H9 (cell line): ENCODE measurements around the gene GRIP1. TPM values are rescaled to one million over a fixed set of nuclear protein-coding genes. Genes with fewer than 3 reads are reported as not detected.

Experiments used
- DNase-seq: peaks from one replicate; pipeline ENCODE4 v3.0.0-alpha.2; 2017
- H2AFZ ChIP-seq: one replicate; pipeline ENCODE4 v1.6.1; 2013; ENCODE audit warnings: mild to moderate bottlenecking, low read length, control low read depth, moderate library complexity
- H2AK5ac ChIP-seq: 2 replicates; pipeline ENCODE4 v1.6.1; 2013; ENCODE audit warnings: low read length, control low read depth, mixed read lengths; ENCODE audit not compliant: insufficient read length
- H2BK120ac ChIP-seq: one replicate; pipeline ENCODE4 v1.6.1; 2013; ENCODE audit warnings: low read depth, mild to moderate bottlenecking, low read length, control low read depth, inconsistent platforms; ENCODE audit not compliant: poor library complexity, severe bottlenecking
- H2BK12ac ChIP-seq: 2 replicates; pipeline ENCODE4 v1.6.1; 2013; ENCODE audit warnings: low read length, control low read depth, mixed read lengths, low read depth; ENCODE audit not compliant: insufficient read length
- H2BK15ac ChIP-seq: 2 replicates; pipeline ENCODE4 v1.6.1; 2013; ENCODE audit warnings: low read depth, low read length, control low read depth
- H2BK20ac ChIP-seq: one replicate; pipeline ENCODE4 v1.6.1; 2013; ENCODE audit warnings: low read depth, mild to moderate bottlenecking, low read length, control low read depth, inconsistent platforms; ENCODE audit not compliant: poor library complexity, severe bottlenecking
- H2BK5ac ChIP-seq: 2 replicates; pipeline ENCODE4 v1.6.1; 2013; ENCODE audit warnings: low read length, control low read depth, mixed read lengths; ENCODE audit not compliant: insufficient read length
- H3K14ac ChIP-seq: 2 replicates; pipeline ENCODE4 v1.6.1; 2013; ENCODE audit warnings: low read length, control low read depth; ENCODE audit not compliant: insufficient read depth
- H3K18ac ChIP-seq: 2 replicates; pipeline ENCODE4 v1.6.1; 2013; ENCODE audit warnings: low read depth, mild to moderate bottlenecking, mixed read lengths, low read length, control low read depth; ENCODE audit not compliant: insufficient read length
- H3K23ac ChIP-seq: 2 replicates; pipeline ENCODE4 v1.6.1; 2013; ENCODE audit warnings: low read length, control low read depth, mixed read lengths, low read depth; ENCODE audit not compliant: insufficient read length
- H3K23me2 ChIP-seq: 2 replicates; pipeline ENCODE4 v1.6.1; 2013; ENCODE audit warnings: low read depth, mild to moderate bottlenecking, mixed read lengths, low read length, control low read depth; ENCODE audit not compliant: insufficient read length, poor library complexity, severe bottlenecking
- H3K27ac ChIP-seq: 2 replicates; pipeline ENCODE4 v1.5.1; 2013; ENCODE audit warnings: low read length, control low read depth, mixed read lengths, low read depth; ENCODE audit not compliant: insufficient read length
- H3K27me3 ChIP-seq: 2 replicates; pipeline ENCODE4 v1.6.1; 2013; ENCODE audit warnings: low read length, control low read depth, inconsistent platforms; ENCODE audit not compliant: insufficient read depth
- H3K4ac ChIP-seq: 2 replicates; pipeline ENCODE4 v1.6.1; 2013; ENCODE audit warnings: low read depth, mild to moderate bottlenecking, control low read depth, inconsistent platforms, low read length, moderate library complexity
- H3K4me1 ChIP-seq: 2 replicates; pipeline ENCODE4 v1.6.1; 2013; ENCODE audit warnings: low read length, control low read depth, inconsistent platforms; ENCODE audit not compliant: insufficient read depth
- H3K4me2 ChIP-seq: 2 replicates; pipeline ENCODE4 v1.6.1; 2013; ENCODE audit warnings: low read length, control low read depth, mixed read lengths; ENCODE audit not compliant: insufficient read length, insufficient read depth
- H3K56ac ChIP-seq: 2 replicates; pipeline ENCODE4 v1.6.1; 2013; ENCODE audit warnings: low read depth, mild to moderate bottlenecking, mixed read lengths, low read length, control low read depth; ENCODE audit not compliant: insufficient read length
- H3K79me1 ChIP-seq: 2 replicates; pipeline ENCODE4 v1.6.1; 2013; ENCODE audit warnings: low read depth, mild to moderate bottlenecking, moderate library complexity, low read length, control low read depth, inconsistent platforms; ENCODE audit not compliant: insufficient read depth, poor library complexity, severe bottlenecking
- H3K79me2 ChIP-seq: 2 replicates; pipeline ENCODE4 v1.6.1; 2013; ENCODE audit warnings: low read length, control low read depth, inconsistent platforms; ENCODE audit not compliant: insufficient read depth
- H3K9ac ChIP-seq: 2 replicates; pipeline ENCODE4 v1.6.1; 2013; ENCODE audit warnings: low read length, control low read depth, mixed read lengths; ENCODE audit not compliant: insufficient read length; ENCODE audit errors: extremely low read depth
- H3K9me3 ChIP-seq: one replicate; pipeline ENCODE4 v1.6.1; 2013; ENCODE audit warnings: low read depth, low read length, inconsistent platforms; ENCODE audit not compliant: control insufficient read depth
- H3T11ph ChIP-seq: one replicate; pipeline ENCODE4 v1.6.1; 2013; ENCODE audit warnings: mild to moderate bottlenecking, low read length, control low read depth, inconsistent platforms
- H4K20me1 ChIP-seq: one replicate; pipeline ENCODE4 v1.6.1; 2013; ENCODE audit not compliant: control insufficient read depth, insufficient read length, insufficient read depth
- H4K5ac ChIP-seq: 2 replicates; pipeline ENCODE4 v1.6.1; 2013; ENCODE audit warnings: low read depth, mild to moderate bottlenecking, mixed read lengths, low read length, control low read depth; ENCODE audit not compliant: insufficient read length
- H4K8ac ChIP-seq: replicated peaks from 2 replicates; pipeline ENCODE4 v1.6.1; 2013; ENCODE audit warnings: low read length, control low read depth, mixed read lengths, low read depth; ENCODE audit not compliant: insufficient read length
- H4K91ac ChIP-seq: 2 replicates; pipeline ENCODE4 v1.6.1; 2013; ENCODE audit warnings: low read depth, mild to moderate bottlenecking, moderate library complexity, mixed read lengths, low read length, control low read depth; ENCODE audit not compliant: insufficient read length
- H3K27ac Mint-ChIP-seq, 3 experiments: 2 replicates in 2 of 3; 3 replicates in 1 of 3; pipeline ENCODE4 v1.8.0; 2020 to 2021; ENCODE audit warnings: mixed read lengths in 3 of 3, mild to moderate bottlenecking in 1 of 3, moderate library complexity in 1 of 3
- H3K27me3 Mint-ChIP-seq: 2 replicates; pipeline ENCODE4 v1.8.0; 2021; ENCODE audit warnings: low read depth, mild to moderate bottlenecking, moderate library complexity, mixed read lengths
- H3K36me3 Mint-ChIP-seq, 3 experiments: 2 replicates in 2 of 3; 3 replicates in 1 of 3; pipeline ENCODE4 v1.8.0; 2020 to 2021; ENCODE audit warnings: low read depth in 3 of 3, mixed read lengths in 3 of 3; ENCODE audit not compliant: insufficient read depth in 1 of 3
- H3K4me1 Mint-ChIP-seq, 2 experiments: 2 replicates each; pipeline ENCODE4 v1.8.0; 2020; ENCODE audit warnings: mixed read lengths in 2 of 2
- H3K4me3 Mint-ChIP-seq, 2 experiments: 2 replicates in 1 of 2; 3 replicates in 1 of 2; pipeline ENCODE4 v1.8.0; 2020 to 2021; ENCODE audit warnings: mild to moderate bottlenecking in 2 of 2, mixed read lengths in 2 of 2, moderate library complexity in 1 of 2
- H3K9me3 Mint-ChIP-seq, 2 experiments: 2 replicates in 1 of 2; 3 replicates in 1 of 2; pipeline ENCODE4 v1.8.0; 2020; ENCODE audit warnings: mild to moderate bottlenecking in 2 of 2, mixed read lengths in 2 of 2, moderate library complexity in 1 of 2
- CTCF ChIP-seq: fragments of 200-600 bp; sonication (generic); conservative IDR thresholded peaks from 3 replicates; pipeline ENCODE4 v1.8.0; 2021; ENCODE audit warnings: antibody characterized with exemption, mild to moderate bottlenecking
- WGBS: extraction: QIAGEN DNeasy Blood & Tissue Kit; methylation state at CpG from one replicate; pipeline ENCODE4 v1.1.7; 2013; ENCODE audit warnings: missing lambda C conversion rate, low lambda C conversion rate, mixed read lengths; ENCODE audit not compliant: insufficient read length; ENCODE audit errors: extremely low coverage; 5-methylcytosine and 5-hydroxymethylcytosine counted together
- total RNA-seq: library from RNA; stranded (reverse); gene quantifications from 2 replicates; pipeline ENCODE4 v1.2.1, GENCODE V29; 2021

GRIP1 gene
- total RNA-seq, 1 experiment from 2014 or later: 19.5 TPM

DNA sequence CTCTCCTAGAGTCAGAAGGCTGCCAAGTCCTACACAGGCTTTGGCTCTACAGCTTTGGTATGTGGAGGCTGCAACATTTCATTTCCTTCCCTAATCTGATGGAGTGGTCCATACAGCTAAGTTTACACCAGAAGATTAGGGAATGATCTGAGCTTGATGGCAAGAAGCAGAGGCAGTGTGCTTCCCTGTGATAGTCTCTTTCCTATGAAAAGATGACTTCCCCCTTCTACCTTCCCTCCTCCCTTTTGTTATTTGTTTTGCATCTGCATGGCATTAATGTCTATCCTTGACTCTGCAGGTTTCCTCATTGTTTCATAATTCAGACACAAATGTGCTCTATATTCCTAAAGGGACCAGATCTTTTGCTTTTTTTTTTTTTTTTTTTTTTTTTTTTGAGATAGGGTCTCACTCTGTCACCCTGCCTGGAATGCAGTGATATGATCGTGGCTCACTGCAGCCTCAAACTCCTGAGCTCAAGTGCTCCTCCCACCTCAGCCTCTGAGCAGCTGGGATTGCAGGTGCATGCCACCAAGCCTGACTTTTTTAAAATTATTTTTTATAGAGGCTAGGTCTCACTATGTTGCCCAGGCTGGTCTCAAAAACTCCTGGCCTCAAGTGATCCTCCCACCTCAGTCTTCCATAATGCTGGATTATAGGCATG, 76.3 kb downstream of the GRIP1 start:
- Histone ChIP-seq H3K79me1 (no peaks in the 10 kb centered on the region), H3T11ph (no peak overlapping the region), H2BK15ac (no peak overlapping the region), H2BK120ac (no peak overlapping the region), H2BK20ac (no peak overlapping the region), H3K79me2 (no peaks in the 10 kb centered on the region), H4K91ac (no peak overlapping the region), H3K18ac (no peak overlapping the region), H4K20me1 (no peaks in the 10 kb centered on the region), H3K27ac (no peak overlapping the region), H3K56ac (no peak overlapping the region), H3K23me2 (no peaks in the 10 kb centered on the region), H3K4me1 (peaks cover 4% of the 10 kb centered on the region), H3K4ac (no peak overlapping the region), H2AFZ (no peak overlapping the region), H4K5ac (no peak overlapping the region), H3K27me3 (no peaks in the 10 kb centered on the region), H3K9ac (no peak overlapping the region), H3K14ac (no peak overlapping the region), H3K4me2 (peak overlapping the region; percentile 27), H4K8ac (no peak overlapping the region), H3K23ac (no peak overlapping the region), H2BK5ac (no peak overlapping the region), H2BK12ac (no peak overlapping the region), H3K9me3 (no peaks in the 10 kb centered on the region), H2AK5ac (no peak overlapping the region)
- WGBS: no CpG with 5 or more reads among the region's 1 CpG
- no peak for TF ChIP-seq CTCF
- no peaks in the 10 kb centered on the region for H3K36me3 Mint-ChIP-seq
- no peaks in the 10 kb centered on the region for H3K27me3 Mint-ChIP-seq
- H3K27ac Mint-ChIP-seq: no peak overlapping the region
- H3K4me1 Mint-ChIP-seq: peaks cover 31 to 34% of the 10 kb centered on the region in 2 experiments
- no peak overlapping the region for H3K4me3 Mint-ChIP-seq
- no peak for DNase-seq
- H3K9me3 Mint-ChIP-seq: no peaks in the 10 kb centered on the region
